ENCODE results near the gene NT5DC1.

DNA sequence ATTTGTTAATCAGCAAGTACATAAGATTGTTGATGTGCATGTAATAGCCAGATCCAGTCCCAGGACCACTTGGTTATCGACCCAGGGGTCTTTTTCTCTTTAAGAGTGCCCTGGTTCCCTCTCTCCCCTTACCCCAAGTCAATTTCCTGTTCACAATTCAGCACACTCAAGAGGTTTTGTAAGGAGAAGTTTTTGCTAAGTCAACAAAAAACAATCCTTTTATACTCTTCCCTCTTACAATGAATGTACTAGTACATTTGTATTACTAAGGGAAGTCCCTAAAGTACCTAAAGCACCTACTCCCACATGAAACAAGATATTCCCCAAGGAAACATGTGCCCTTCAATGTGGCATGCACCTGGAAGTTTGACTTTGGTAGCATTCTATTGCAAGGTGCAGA, 1.6 kb upstream of the NT5DC1 start:
- TF ChIP-seq POLR2A (IDR thresholded peaks at IDR 0.05) (no peak), CTCF (IDR thresholded peaks at IDR 0.05) (no peak)

Measured in adrenal gland (tissue), 5 donors.